DOHH2 (cell line): ENCODE measurements around the gene OBSCN.

Experiments used
- CTCF ChIP-seq: fragments of 200-600 bp; sonication (generic); IDR thresholded peaks from one replicate; pipeline ENCODE4 v1.5.1; 2014; ENCODE audit warnings: antibody characterized with exemption, mild to moderate bottlenecking, low read depth, low read length; ENCODE audit not compliant: poor library complexity, severe bottlenecking
- EZH2phosphoT487 ChIP-seq: fragments of 200-600 bp; sonication (generic); IDR thresholded peaks from 2 replicates; pipeline ENCODE4 v1.6.1; 2017; ENCODE audit warnings: borderline replicate concordance, mild to moderate bottlenecking, antibody characterized with exemption, low read length, moderate library complexity, mixed read lengths

- TF ChIP-seq CTCF, result no peak
- TF ChIP-seq EZH2phosphoT487, result no peak
Observed at GRCh38 chr1:228284521-228284920, 76.7 kb downstream of the OBSCN start.
